Inferior parietal cortex (tissue), 1 donor: ENCODE measurements around the gene ZNF619.

Experiments used
- DNase-seq: peaks from one replicate; pipeline ENCODE4 v3.0.0-alpha.2; 2016; ENCODE audit errors: extremely low spot score

Gene ZNF619

GRCh38 chr3:40534283-40534682, 57.4 kb downstream of the ZNF619 start:
- no peak for DNase-seq
